Activated CD4-positive, alpha-beta T cell treated with anti-CD3 and anti-CD28 coated beads for 48 hours (primary cell): ENCODE measurements around the gene TECR.
A peak's percentile ranks its signal among the peaks of the same experiment; 100 is the strongest.
"Not testable (repeated sequence)": the region's sequence is repeated elsewhere in the genome, so short reads cannot be mapped to it uniquely, and the experiment has no call there.

Experiments used
- DNase-seq: peaks from one replicate; pipeline ENCODE4 v3.0.0-alpha.2; 2020

TECR gene

GRCh38 chr19:14562660-14563589 is 33.5 kb downstream of the TECR start:
- DNase-seq, result no peak

DNA sequence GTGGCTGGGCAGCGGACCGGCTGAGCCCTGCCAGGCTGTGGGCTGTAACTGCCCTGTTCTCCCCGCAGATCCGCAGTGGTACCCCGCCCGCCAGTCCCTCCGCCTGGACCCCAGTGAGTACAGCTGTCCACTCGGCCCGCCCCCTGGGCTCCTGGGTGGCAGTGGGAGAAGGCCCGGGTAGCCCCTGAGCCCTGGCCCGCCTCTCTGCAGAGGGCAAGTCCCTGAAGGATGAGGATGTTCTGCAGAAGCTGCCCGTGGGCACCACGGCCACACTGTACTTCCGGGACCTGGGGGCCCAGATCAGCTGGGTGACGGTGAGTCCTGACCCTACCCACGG is 34.2 kb downstream of the TECR start:
- DNase-seq, result no peak

- peak; percentile 89 for DNase-seq
Measured at GRCh38 chr19:14563989-14564651, 34.7 kb downstream of the TECR start.

DNA sequence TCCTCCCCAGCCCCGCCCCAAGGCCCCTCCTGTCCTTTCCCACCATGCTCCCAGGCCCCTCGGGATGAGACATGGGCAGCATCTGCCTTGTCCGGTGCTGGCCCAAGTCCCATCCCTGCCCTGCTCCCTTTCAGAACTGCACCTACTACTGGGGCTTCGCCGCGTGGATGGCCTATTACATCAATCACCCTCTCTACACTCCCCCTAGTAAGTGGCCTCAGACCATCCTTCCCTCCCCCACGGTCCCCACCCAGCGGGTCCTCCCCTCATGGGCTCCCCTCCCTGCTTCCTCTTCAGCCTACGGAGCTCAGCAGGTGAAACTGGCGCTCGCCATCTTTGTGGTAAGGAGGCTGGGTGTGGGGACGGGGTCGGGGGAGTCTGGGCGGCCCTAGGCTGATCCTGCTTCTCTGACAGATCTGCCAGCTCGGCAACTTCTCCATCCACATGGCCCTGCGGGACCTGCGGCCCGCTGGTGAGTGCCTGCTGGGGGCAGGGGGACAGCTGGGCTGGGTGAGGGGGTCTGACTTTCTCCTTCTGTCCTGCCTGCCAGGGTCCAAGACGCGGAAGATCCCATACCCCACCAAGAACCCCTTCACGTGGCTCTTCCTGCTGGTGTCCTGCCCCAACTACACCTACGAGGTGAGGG is 35.4 kb downstream of the TECR start:
- DNase-seq, result not testable (repeated sequence)

- DNase-seq, result no peak
Measured at GRCh38 chr19:14565298-14565679, 35.9 kb downstream of the TECR start.

GRCh38 chr19:14565765-14566711 is 36.6 kb downstream of the TECR start:
- no peak for DNase-seq

DNA sequence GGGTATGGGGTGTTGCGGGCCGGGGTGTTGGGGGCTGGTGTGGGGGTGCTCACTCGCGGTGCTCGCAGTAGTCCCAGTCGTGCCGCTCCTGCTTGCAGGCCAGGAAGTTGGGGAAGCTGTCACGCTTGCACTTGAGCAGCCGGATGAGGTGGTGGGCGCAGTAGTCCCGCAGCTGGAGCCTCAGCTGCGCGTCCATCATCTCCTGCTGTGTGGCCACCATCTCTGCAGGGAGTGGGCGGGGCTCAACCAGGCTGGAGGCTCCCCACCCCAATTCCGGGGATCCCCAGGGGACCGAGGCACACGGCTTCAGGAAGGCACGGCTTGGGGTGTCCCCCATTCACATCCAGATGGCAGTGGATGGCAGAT is 37.3 kb downstream of the TECR start:
- no peak for DNase-seq

DNA sequence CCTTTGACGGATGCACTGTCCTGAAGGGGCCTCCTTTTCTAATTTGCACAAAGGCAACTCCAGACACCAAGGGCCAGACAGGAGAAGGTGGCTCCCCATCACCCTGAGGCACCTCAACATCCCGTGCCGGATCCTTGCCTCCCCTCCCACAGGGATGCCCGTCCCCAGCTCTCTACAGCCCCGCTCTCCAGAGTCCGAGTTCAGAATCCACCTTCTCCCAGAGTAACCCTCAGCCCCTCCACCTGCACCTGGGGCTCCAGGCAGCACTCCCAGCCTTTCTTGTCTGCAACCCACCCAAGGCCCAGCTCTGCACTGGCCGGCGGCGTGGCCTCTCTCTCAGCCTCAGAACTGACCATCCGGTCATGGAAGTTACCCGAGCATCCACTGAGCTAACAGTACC is 37.7 kb downstream of the TECR start:
- DNase-seq, result no peak

DNA sequence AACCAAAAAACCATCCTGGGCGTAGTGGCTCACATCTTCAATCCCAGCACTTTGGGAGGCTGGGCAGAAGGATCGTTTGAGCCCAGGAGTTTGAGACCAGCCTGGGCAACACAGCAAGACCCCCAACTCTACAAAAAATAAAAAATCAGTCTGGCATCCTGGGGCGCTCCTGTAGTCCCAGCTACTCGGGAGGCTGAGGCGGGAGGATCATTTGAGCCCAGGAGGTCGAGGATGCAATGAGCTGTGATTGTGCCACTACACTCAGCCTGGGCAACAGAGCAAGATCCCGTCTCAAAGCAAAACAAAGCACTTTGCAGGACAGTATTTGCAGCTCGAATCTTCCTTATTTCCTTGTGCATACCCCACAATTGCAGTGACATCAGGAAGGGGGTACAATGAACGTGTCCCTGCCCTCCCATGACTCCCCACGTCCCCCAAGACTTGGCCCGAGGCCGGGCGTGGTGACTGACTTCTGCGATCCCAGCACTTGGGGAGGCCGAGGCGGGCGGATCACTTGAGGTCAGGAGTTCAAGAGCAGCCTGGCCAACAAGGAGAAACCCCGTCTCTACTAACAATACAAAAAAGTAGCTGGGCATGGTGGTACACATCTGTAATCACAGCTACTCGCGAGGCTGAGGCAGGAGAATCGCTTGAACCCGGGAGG is 41.6 kb downstream of the TECR start:
- DNase-seq, result no peak

DNA sequence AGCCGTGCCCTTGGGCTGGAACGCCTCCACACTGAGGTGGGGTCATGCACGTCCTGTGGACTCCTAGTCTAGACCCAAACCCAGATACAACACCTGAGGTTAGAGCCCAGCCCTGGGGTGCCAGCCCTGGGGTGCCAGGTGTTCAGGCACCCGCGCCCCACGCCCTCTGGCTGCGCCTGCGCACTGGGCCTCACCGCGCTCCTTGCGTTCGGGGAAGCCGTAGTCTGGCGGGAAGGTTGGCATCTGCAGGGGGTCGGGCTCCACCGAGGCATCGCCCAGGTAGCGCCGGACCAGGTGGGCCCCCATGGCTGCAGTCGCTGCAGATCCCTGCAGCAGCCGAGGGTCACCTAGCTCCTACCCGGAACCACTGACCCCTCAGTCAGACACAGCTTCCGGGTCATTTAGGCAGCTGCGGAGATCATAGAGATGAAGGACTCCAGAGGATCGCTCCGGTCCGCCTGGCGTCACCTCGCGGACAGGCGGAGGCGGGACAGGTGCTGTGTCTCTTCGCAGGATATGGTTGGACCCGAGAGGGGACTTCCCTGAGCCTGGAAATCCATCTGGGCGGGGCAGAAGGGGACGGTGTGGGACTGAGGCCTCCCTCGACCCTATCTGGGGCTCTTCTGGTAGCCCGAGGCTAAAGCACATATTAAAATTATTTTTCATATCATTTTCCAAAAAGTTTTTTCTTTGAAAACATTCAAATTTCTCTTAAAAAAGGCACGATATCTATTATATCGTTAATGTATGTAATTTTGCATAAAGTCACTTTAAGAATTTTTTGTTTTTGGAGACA is 42.5 kb downstream of the TECR start, which contains the start of gene NDUFB7:
TSS of gene NDUFB7 (minus strand) at position 372 of the 796 bp plus-strand sequence. CDS start at position 306, 66 bp downstream.
- peak; percentile 94 for DNase-seq

- DNase-seq, result no peak
Measured at GRCh38 chr19:14575428-14575980, 46.1 kb downstream of the TECR start.

DNA sequence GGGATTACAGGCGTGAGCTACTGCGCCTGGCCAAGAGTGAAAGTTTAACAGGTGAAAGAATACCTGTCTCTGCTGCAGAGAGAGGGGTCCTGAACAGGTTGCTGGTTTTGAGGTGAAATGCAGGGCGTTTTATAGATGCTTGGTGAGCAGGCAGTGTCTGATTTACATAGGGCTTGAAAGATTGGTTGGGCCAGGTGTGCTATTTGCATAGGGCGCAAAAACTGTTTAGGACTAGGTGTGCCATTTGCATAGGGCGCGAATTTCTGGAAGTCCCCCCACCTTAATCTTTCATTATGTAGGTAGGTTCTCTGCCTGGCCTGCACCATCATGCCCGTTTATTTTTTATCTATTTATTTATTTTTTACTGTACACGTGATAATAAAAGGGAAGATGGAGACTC is 47.0 kb downstream of the TECR start:
- no peak for DNase-seq

- DNase-seq, result no peak
Measured at GRCh38 chr19:14577264-14577663, 47.9 kb downstream of the TECR start.

DNA sequence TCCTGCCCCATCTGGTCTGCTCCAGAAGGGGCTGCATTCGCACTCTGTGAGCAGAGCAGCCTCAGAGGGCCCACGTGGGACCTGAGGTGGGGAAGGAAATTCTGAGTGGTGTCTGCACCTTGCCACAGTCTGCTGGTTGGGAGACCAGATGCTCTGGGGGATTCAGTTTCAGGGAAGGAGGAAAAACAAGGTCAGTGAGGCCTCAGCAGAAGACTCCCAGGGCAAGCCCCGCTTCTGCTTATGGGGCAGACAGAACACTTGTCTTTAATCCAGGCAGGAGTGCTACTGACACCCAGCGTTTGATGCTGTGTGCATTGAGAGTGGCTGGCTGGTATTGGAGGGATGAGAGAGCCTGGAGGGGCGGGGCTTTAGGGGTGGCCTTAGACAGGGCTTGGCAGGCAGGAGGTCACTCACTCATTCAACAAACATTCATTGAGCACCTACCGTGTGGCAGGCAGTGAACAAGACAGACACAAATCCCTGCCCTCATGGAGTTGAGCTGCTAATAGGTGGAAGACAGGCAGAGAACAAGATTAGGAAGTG is 48.6 kb downstream of the TECR start:
- peak; percentile 32 for DNase-seq

- peak; percentile 79 for DNase-seq
Measured at GRCh38 chr19:14580623-14581237, 51.3 kb downstream of the TECR start.

DNA sequence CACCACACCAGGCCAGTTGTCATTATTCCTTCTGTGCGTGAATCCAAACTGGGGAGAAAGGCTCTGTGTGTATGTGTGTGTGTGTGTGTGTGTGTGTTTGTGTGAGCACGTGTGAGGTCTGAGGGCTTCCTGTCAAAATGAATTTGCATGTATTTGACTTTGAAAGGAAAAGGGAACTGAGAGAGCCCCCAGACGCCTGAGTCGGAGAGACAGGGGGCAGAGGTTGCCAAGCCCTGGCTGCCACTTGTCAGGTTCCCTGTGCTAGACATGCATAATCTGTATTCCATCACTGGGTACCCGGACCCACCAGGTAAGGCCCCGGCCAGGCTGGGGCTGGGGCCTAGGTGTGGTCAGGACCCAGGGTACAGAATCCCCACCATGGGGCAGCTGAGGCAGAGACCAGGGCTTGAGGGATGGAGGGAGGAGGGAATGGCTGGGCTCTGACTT is 53.5 kb downstream of the TECR start, which contains the start of gene CLEC17A:
TSS of gene CLEC17A (plus strand) at position 191 of the 447 bp plus-strand sequence. CDS start at position 268, 77 bp downstream.
- no peak for DNase-seq

GRCh38 chr19:14584372-14584771 is 55.0 kb downstream of the TECR start:
- DNase-seq, result not testable (repeated sequence)

GRCh38 chr19:14585187-14585586 is 55.8 kb downstream of the TECR start:
- peak; percentile 68 for DNase-seq

- peak; percentile 50 for DNase-seq
Measured at GRCh38 chr19:14589433-14589832, 60.0 kb downstream of the TECR start.

- no peak for DNase-seq
Measured at GRCh38 chr19:14595558-14595957, 66.2 kb downstream of the TECR start.
